Esophagus muscularis mucosa (tissue), 4 donors: ENCODE results near the gene TLL2. TPM values are rescaled to one million over a fixed set of nuclear protein-coding genes. Genes with fewer than 3 reads are reported as not detected.

ENCODE experiments used
- DNase-seq: peaks from one replicate; pipeline ENCODE4 v3.0.0-alpha.2; 2017; ENCODE audit errors: extremely low spot score
- H3K27ac ChIP-seq, 4 donors: fragments of 200-600 bp; sonication (generic); replicated peaks in 1 of 4; 1 replicate in 3 of 4; 2 replicates in 1 of 4; pipeline ENCODE4 v1.5.1; 2016 to 2019; ENCODE audit warnings: mild to moderate bottlenecking in 1 of 4
- H3K27me3 ChIP-seq, 4 donors: fragments of 200-600 bp; sonication (generic); one replicate each; pipeline versions ENCODE4 v1.5.1 to v1.6.0; 2016 to 2019
- H3K36me3 ChIP-seq, 4 donors: fragments of 200-600 bp; sonication (generic); one replicate each; pipeline ENCODE4 v1.5.1; 2016 to 2019
- H3K4me1 ChIP-seq, 4 donors: fragments of 200-600 bp; sonication (generic); one replicate each; pipeline ENCODE4 v1.5.1; 2016 to 2019
- H3K4me3 ChIP-seq, 4 donors: fragments of 200-600 bp; sonication (generic); 1 replicate in 2 of 4; 2 replicates in 2 of 4; pipeline ENCODE4 v1.5.1; 2016 to 2019; ENCODE audit warnings: mild to moderate bottlenecking in 4 of 4, moderate library complexity in 1 of 4
- H3K9me3 ChIP-seq, 4 donors: fragments of 200-600 bp; sonication (generic); 1 replicate in 3 of 4; 2 replicates in 1 of 4; pipeline ENCODE4 v1.5.1; 2016 to 2019
- CTCF ChIP-seq, 3 experiments: fragments of 200-600 bp in 2 of 3; fragments of 450-650 bp in 1 of 3; sonication (generic) in 2 of 3; IDR thresholded peaks; one replicate each; pipeline ENCODE4 v1.5.1; 2017 to 2019; ENCODE audit warnings: antibody characterized with exemption in 3 of 3, mild to moderate bottlenecking in 2 of 3, moderate library complexity in 1 of 3
- EP300 ChIP-seq: sonication (generic); formaldehyde crosslinking; IDR thresholded peaks from one replicate; pipeline ENCODE4 v1.6.1; 2017; ENCODE audit warnings: antibody characterized with exemption
- POLR2A ChIP-seq: fragments of 450-650 bp; IDR thresholded peaks from one replicate; pipeline ENCODE4 v1.6.1; 2017; ENCODE audit warnings: antibody characterized with exemption, moderate library complexity, mild to moderate bottlenecking, low read depth
- POLR2AphosphoS5 ChIP-seq, 2 donors: sonication (generic); formaldehyde crosslinking; IDR thresholded peaks; one replicate each; pipeline ENCODE4 v1.6.1; 2017; ENCODE audit warnings: antibody characterized with exemption in 2 of 2
- WGBS: methylation state at CpG from one replicate; pipeline ENCODE4 v1.1.5; 2018; 5-methylcytosine and 5-hydroxymethylcytosine counted together
- intact Hi-C: fragments of 100-400 bp; cut with DNase I; formaldehyde crosslinking; loops from one replicate; pipeline ENCODE4 v1.15.1; 2023
- total RNA-seq, 4 donors: library from RNA; depleted of rRNA; stranded (reverse); fragments of >200 nt; gene quantifications; one replicate each; pipeline versions ENCODE4 v1.1.0 to v1.2.1, GENCODE V29; 2016

The TLL2 gene
- total RNA-seq, 4 donors from 2014 or later, result 0.17 to 2.1 (median 0.27) TPM

DNA sequence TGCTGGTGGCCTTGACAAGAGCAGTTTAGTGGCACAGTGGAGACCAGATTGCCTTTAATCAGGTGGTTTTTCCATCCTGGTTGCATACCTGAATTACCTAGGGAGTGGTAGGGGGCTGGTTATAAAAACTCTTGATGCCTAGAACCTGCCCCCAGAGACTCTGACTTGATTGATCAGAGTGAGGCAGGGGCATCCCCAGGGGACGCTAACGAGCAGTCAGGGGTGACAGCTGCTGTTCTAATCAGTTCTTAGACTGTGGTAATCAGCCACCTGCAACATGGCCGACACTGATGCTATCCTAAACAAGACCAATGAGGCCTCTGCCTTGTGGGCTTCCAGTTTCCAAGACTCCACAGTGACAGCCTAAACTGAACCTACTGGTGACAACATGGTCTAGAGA lies 153.0 kb downstream of the TLL2 start:
- H3K9me3 ChIP-seq, result no peaks in the 10 kb centered on the region
- H3K27ac ChIP-seq, result no peak overlapping the region
- no peak for DNase-seq
- TF ChIP-seq POLR2A, result no peak
- TF ChIP-seq CTCF (IDR thresholded peaks at IDR 0.05), result no peak
- TF ChIP-seq POLR2AphosphoS5 (IDR thresholded peaks at IDR 0.05), result no peak
- TF ChIP-seq EP300, result no peak
- H3K4me1 ChIP-seq, result no peaks in the 10 kb centered on the region
- no peaks in the 10 kb centered on the region for H3K36me3 ChIP-seq
- H3K4me3 ChIP-seq, result no peak overlapping the region
- whole genome bisulfite sequencing, result 69% methylated on average over 3 of the region's 3 CpGs
- H3K27me3 ChIP-seq, result peaks cover 0 to 16% (median 0%) of the 10 kb centered on the region in 4 donors
- intact Hi-C loops, result no loop called here

- H3K27ac ChIP-seq, result no peak overlapping the region
- peaks cover 0 to 18% (median 0%) of the 10 kb centered on the region in 4 donors for H3K27me3 ChIP-seq
- DNase-seq, result no peak
- H3K4me1 ChIP-seq, result no peaks in the 10 kb centered on the region
- no peaks in the 10 kb centered on the region for H3K9me3 ChIP-seq
- no peak overlapping the region for H3K4me3 ChIP-seq
- no peaks in the 10 kb centered on the region for H3K36me3 ChIP-seq
- no peak for TF ChIP-seq EP300
- TF ChIP-seq CTCF (IDR thresholded peaks at IDR 0.05), result no peak
- no peak for TF ChIP-seq POLR2AphosphoS5 (IDR thresholded peaks at IDR 0.05)
- TF ChIP-seq POLR2A, result no peak
- intact Hi-C loops, result no loop called here
- 93% methylated on average over 6 of the region's 6 CpGs for WGBS
Observed at GRCh38 chr10:96360331-96360730, 153.4 kb downstream of the TLL2 start.

DNA sequence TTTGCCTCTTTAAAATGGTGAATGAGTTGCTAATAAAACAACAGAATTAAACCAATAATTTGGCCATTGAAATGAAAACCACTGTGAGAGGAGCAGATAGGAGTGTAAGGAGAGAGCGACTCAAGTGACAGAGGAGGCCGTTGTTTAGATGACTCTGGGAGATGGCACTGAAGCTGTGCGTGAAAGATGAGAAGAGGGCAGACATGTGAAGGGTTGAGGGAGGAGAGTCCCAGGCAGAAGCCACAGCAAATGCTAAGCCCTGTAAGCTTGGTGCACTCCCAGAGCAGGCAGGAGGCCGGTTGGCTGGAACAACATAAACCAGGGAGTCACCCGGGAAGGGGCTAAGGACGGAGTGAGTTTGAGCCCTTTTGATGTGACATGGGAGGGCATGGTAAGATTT lies 154.1 kb downstream of the TLL2 start:
- Histone ChIP-seq H3K36me3 (no peaks in the 10 kb centered on the region), H3K27ac (no peak overlapping the region), H3K27me3 (peaks cover 0 to 18% (median 0%) of the 10 kb centered on the region in 4 donors), H3K4me3 (no peak overlapping the region), H3K9me3 (no peaks in the 10 kb centered on the region), H3K4me1 (no peaks in the 10 kb centered on the region)
- DNase-seq, result no peak
- WGBS, result 84% methylated on average over 6 of the region's 6 CpGs
- intact Hi-C loops, result no loop called here
- TF ChIP-seq EP300 (no peak), POLR2A (no peak), CTCF (IDR thresholded peaks at IDR 0.05) (no peak), POLR2AphosphoS5 (IDR thresholded peaks at IDR 0.05) (no peak)

DNA sequence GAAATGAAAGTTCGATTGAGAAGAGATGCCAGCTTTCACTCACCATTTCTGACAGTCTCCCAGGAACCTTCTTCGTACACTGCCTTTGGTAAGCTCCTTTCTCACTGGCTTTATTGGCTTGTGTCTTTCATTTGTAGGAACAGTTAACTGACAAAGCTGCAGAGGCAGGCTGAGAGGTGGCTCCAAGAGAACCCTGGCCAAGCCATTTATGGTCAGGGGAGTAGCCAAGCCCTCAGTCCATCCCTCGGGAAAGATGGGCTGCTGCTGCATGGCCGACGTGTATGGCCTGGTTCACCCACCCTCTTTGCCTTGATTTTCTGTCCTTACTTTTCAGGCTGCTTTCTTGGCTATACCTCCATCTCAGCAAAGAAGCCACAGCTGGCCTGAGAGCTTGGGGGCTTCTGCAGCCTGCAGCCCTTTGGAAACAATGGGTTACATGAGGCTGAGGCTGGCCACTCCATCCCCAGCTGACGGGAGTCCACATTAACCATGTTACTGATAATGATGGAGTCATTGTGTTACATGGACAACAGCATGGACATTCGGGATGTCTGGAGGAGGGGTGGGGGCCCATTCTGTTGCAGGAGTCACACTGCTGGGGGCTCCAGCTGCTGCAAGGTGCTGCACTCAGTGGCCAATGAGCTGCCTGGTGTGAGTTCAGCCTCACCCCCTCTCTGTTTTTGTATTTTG lies 154.7 kb downstream of the TLL2 start, which contains the start of gene OPALIN:
TSS of gene OPALIN (minus strand) at position 152 of the 690 bp plus-strand sequence. CDS start at position 46, 106 bp downstream.
- DNase-seq, result no peak

More for the DNA sequence above, 154.7 kb downstream of the TLL2 start, which contains the start of gene OPALIN:
- intact Hi-C loops, result no loop called here
- Histone ChIP-seq H3K4me3 (no peak within 1 kb of the TSS), H3K4me1 (no peaks in the 10 kb centered on the region), H3K27ac (no peak within 1 kb of the TSS), H3K9me3 (no peaks in the 10 kb centered on the region), H3K36me3 (no peaks in the 10 kb centered on the region), H3K27me3 (peaks cover 0 to 18% (median 0%) of the 10 kb centered on the region in 4 donors)
- TF ChIP-seq POLR2AphosphoS5 (IDR thresholded peaks at IDR 0.05), result no peak
- TF ChIP-seq POLR2A, result no peak
- no peak for TF ChIP-seq EP300
- no peak for TF ChIP-seq CTCF (IDR thresholded peaks at IDR 0.05)
- 71% methylated on average over 5 of the region's 7 CpGs for WGBS
